HepG2 (cell line): ENCODE results near the gene CPA2. TPM values are rescaled to one million over a fixed set of nuclear protein-coding genes. Genes with fewer than 3 reads are reported as not detected.

Experiments
- ATAC-seq: fragments of 200-7000 bp; cut with Tn5 transposase; 3 replicates; pipeline ENCODE4 v1.9.1; 2020; ENCODE audit warnings: mild to moderate bottlenecking, moderate library complexity
- BruUV-seq: library from RNA; stranded (reverse); fragments of 400-500 nt; replicated peaks from 2 replicates; lab custom pipeline; 2021; lab: Mats Ljungman, UMichigan
- CTCF ChIA-PET: fragments of 300-600 bp; formaldehyde crosslinking; extraction: SDS; loops from one replicate; lab custom pipeline; 2021; ENCODE audit warnings: low total read pairs, inconsistent platforms, low intra/inter-chr PET ratio; lab: Yijun Ruan, JAX
- POLR2A ChIA-PET: fragments of 350-600 bp; sonication (Branson Sonifier 250); formaldehyde crosslinking; loops from one replicate; lab custom pipeline; 2020; ENCODE audit warnings: antibody characterized with exemption, inconsistent platforms; lab: Yijun Ruan, JAX
- DNase-seq: peaks from one replicate; pipeline ENCODE4 v3.0.0-alpha.2; 2015; ENCODE audit warnings: low spot score
- FAIRE-seq: peaks from 3 replicates; lab custom pipeline; 2011; peaks lifted over from hg19 to GRCh38; lab: Jason Lieb, UNC
- H2AFZ ChIP-seq: one replicate; pipeline ENCODE4 v1.6.1; 2011; ENCODE audit warnings: low read length, inconsistent platforms
- H3K27ac ChIP-seq: fragments of 300-600 bp; 3 replicates; pipeline ENCODE4 v1.8.0; 2011; ENCODE audit warnings: mixed run types, mild to moderate bottlenecking, mixed read lengths, low read length, inconsistent platforms; ENCODE audit not compliant: insufficient read depth; ENCODE audit errors: extremely low read length
- H3K27me3 ChIP-seq, 2 experiments: fragments of 200-600 bp in 1 of 2; 2 replicates in 1 of 2; 3 replicates in 1 of 2; pipeline versions ENCODE4 v1.6.0 to v1.8.0; 2011; ENCODE audit warnings: low read length in 2 of 2, mild to moderate bottlenecking in 2 of 2, moderate library complexity in 2 of 2, inconsistent platforms in 1 of 2; ENCODE audit not compliant: insufficient read depth in 2 of 2, control insufficient read depth in 1 of 2
- H3K36me3 ChIP-seq, 2 experiments: fragments of 200-600 bp in 1 of 2; replicated peaks in 1 of 2; 2 replicates in 1 of 2; 3 replicates in 1 of 2; pipeline versions ENCODE4 v1.5.1 to v1.8.0; 2011; ENCODE audit warnings: low read length in 2 of 2, inconsistent platforms in 1 of 2; ENCODE audit not compliant: insufficient read depth in 2 of 2, control insufficient read depth in 1 of 2
- H3K4me1 ChIP-seq: 2 replicates; pipeline ENCODE4 v1.5.1; 2012; ENCODE audit warnings: low read length, inconsistent platforms; ENCODE audit not compliant: insufficient read depth
- H3K4me2 ChIP-seq: 2 replicates; pipeline ENCODE4 v1.6.0; 2011; ENCODE audit warnings: low read depth, low read length, inconsistent platforms
- H3K4me3 ChIP-seq, 3 experiments: fragments of 200-600 bp in 1 of 3; sonication (generic), shearing (Covaris generic) in 1 of 3; replicated peaks in 1 of 3; 2 replicates each; pipeline ENCODE4 v1.5.1; 2011 to 2016; ENCODE audit warnings: low read length in 3 of 3, inconsistent platforms in 2 of 3, low read depth in 2 of 3, mild to moderate bottlenecking in 2 of 3, control low read depth in 1 of 3, mixed read lengths in 1 of 3; ENCODE audit not compliant: insufficient read depth in 1 of 3
- H3K79me2 ChIP-seq: one replicate; pipeline ENCODE4 v1.6.1; 2011; ENCODE audit warnings: low read length, inconsistent platforms; ENCODE audit not compliant: insufficient read depth
- H3K9ac ChIP-seq: 2 replicates; pipeline ENCODE4 v1.6.0; 2011; ENCODE audit warnings: mild to moderate bottlenecking, low read depth, low read length, inconsistent platforms; ENCODE audit not compliant: insufficient read depth
- H3K9me3 ChIP-seq: 2 replicates; pipeline ENCODE4 v1.5.1; 2012; ENCODE audit warnings: mild to moderate bottlenecking, low read length
- H4K20me1 ChIP-seq: 2 replicates; pipeline ENCODE4 v1.6.0; 2011; ENCODE audit warnings: inconsistent platforms, mild to moderate bottlenecking, low read length, moderate library complexity; ENCODE audit not compliant: insufficient read depth
- PAF1 ChIP-seq: IDR thresholded peaks from 2 replicates; pipeline ENCODE4 v1.6.1; 2016; ENCODE audit warnings: missing genetic modification reagents, missing compliant biosample characterization
- PCBP2 ChIP-seq: fragments of 200-400 bp; formaldehyde crosslinking; optimal IDR thresholded peaks from 2 replicates; pipeline ENCODE3; 2018; ENCODE audit warnings: low read length, low read depth; ENCODE audit not compliant: poor library complexity, severe bottlenecking
- SATB2 ChIP-seq: sonication (generic); formaldehyde crosslinking; IDR thresholded peaks from 2 replicates; pipeline ENCODE4 v1.5.0; 2020; ENCODE audit warnings: missing genetic modification reagents
- SOX13 ChIP-seq, 3 experiments: fragments of 450-650 bp in 1 of 3; sonication (generic) in 1 of 3; formaldehyde crosslinking in 1 of 3; IDR thresholded peaks in 2 of 3; conservative IDR thresholded peaks in 1 of 3; 2 replicates each; pipeline versions ENCODE4 v1.5.0 to v1.6.1; 2016 to 2020; ENCODE audit warnings: antibody characterized with exemption in 1 of 3, mild to moderate bottlenecking in 1 of 3, missing compliant biosample characterization in 1 of 3, missing genetic modification reagents in 1 of 3, moderate library complexity in 1 of 3
- ZNF589 ChIP-seq: sonication (generic); formaldehyde crosslinking; conservative IDR thresholded peaks from 2 replicates; pipeline ENCODE4 v1.8.0; 2022; ENCODE audit warnings: mild to moderate bottlenecking, moderate library complexity, missing genetic modification reagents
- ZSCAN29 ChIP-seq: sonication (generic); formaldehyde crosslinking; conservative IDR thresholded peaks from 2 replicates; pipeline ENCODE4 v1.4.0; 2020; ENCODE audit warnings: mild to moderate bottlenecking, missing genetic modification reagents
- WGBS: methylation state at CpG from one replicate; pipeline ENCODE4 v1.1.6; 2017; ENCODE audit warnings: low lambda C conversion rate; 5-methylcytosine and 5-hydroxymethylcytosine counted together
- in situ Hi-C: cut with HindIII; loops from 2 replicates; pipeline ENCODE4 v1.10.0; 2017; ENCODE audit warnings: low pct_unique_long_range_greater_than_20kb; ENCODE audit not compliant: extremely low pct_ligation_motif_present
- intact Hi-C: fragments of 100-400 bp; cut with micrococcal nuclease; formaldehyde crosslinking; loops from one replicate; pipeline ENCODE4 v1.10.0; 2022; ENCODE audit not compliant: unreplicated experiment
- polyA plus RNA-seq, 8 experiments: library from polyadenylated mRNA; depleted of rRNA in 3 of 8; stranded (reverse) in 7 of 8; unstranded in 1 of 8; fragments of >200 nt; fragmentation: Illumina TruSeq in 4 of 8; extraction: Trizol in 4 of 8; gene quantifications; 2 replicates each; pipeline versions ENCODE4 v1.2.1 to v1.2.3, GENCODE V29; 2011 to 2016; ENCODE audit warnings: low read depth in 4 of 8, missing spikeins in 1 of 8, mixed read lengths in 1 of 8; ENCODE audit not compliant: insufficient read depth in 1 of 8
- total RNA-seq, 5 experiments: library from RNA; depleted of rRNA; stranded (reverse); fragments of >200 nt; fragmentation: Illumina TruSeq; extraction: Trizol; gene quantifications; 2 replicates each; pipeline ENCODE4 v1.2.3, GENCODE V29; 2016; ENCODE audit warnings: low read depth in 1 of 5
- TF ChIP-seq, protein P1 (sequence below): IDR thresholded peaks from 2 replicates; pipeline ENCODE4 v1.6.1; 2016; ENCODE audit warnings: mild to moderate bottlenecking
- TF ChIP-seq, protein P2 (sequence below): sonication (generic); formaldehyde crosslinking; IDR thresholded peaks from 2 replicates; pipeline ENCODE4 v1.4.0; 2020; ENCODE audit warnings: missing genetic modification reagents, borderline replicate concordance
- TF ChIP-seq, protein P3 (sequence below): sonication (generic); formaldehyde crosslinking; IDR thresholded peaks from 2 replicates; pipeline ENCODE4 v1.4.0; 2020; ENCODE audit warnings: missing genetic modification reagents
- TF ChIP-seq, protein P4 (sequence below): sonication (generic); formaldehyde crosslinking; IDR thresholded peaks from 2 replicates; pipeline ENCODE4 v1.4.0; 2020; ENCODE audit warnings: missing genetic modification reagents, borderline replicate concordance

Gene CPA2
- total and polyA plus RNA-seq, 2 of the 13 experiments (the other 11 are each of a cell fraction or from before 2014, with no cell fraction given): not detected

DNA sequence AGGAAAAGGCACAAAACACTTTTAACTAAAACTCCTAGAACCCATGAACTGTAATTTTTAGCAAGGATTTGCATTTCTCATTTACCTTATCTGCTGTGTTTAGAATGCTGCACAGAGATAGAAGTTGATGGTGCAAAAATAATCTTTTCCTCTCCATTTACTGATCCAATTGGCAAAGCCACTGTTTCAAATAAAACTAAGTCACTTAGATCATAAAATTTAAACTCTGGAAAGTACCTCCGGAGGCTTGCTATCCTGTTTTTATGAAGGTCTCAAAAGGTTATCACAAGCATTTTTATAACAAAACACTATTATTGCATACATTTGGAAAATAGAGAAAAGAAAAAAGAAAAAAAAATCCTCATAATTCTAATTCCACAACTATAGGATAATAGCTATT, 7.6 kb downstream of the CPA2 start:
- ChIA-PET POLR2A (no interaction called here), CTCF (no interaction called here)

DNA sequence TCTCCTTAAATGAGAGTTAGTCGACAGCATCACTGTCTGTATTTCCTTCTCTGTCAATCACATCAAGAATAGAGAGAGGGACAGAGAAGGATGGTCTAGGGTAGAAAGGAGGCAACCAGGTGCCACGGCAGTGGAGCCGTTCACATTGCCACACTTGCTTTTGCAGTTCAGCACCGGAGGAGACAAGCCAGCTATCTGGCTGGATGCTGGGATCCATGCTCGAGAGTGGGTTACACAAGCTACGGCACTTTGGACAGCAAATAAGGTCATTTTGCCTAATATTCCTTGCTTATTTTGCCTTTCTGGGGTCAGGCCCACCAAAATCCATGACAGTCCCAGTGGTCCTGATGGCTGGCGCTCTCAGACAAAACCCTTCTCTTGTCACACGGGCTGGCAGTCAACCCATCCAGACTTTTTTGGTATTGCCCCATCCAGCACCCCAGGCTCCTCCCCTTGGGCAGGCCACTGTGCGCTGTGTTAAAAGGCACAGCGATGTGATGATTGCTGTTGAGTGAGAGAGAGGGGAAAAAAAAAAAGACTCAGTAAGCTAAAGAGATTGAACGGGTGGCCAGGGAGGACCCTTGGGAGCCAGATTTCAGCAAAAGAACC, 8.4 kb downstream of the CPA2 start:
- CTCF ChIA-PET: no interaction called here
- H2AFZ ChIP-seq: no peak overlapping the region
- WGBS: 38% methylated on average over 11 of the region's 11 CpGs
- ATAC-seq (no peak), FAIRE-seq (no peak), DNase-seq (no peak)
- BruUV-seq: no TSS peak
- H3K27ac ChIP-seq: no peak overlapping the region
- no peak overlapping the region for H3K4me2 ChIP-seq
- H3K4me3 ChIP-seq: no peak overlapping the region
- no peaks in the 10 kb centered on the region for H3K4me1 ChIP-seq
- H3K27me3 ChIP-seq: peaks cover 0 to 16% of the 10 kb centered on the region in 2 experiments; a peak in 1 of 5 replicates
- intact Hi-C loops (loop anchor here (10.0 kb wide), 1 partner anchor 210 kb away; no protein-coding TSS in a partner anchor), in situ Hi-C loops (no loop called here)
- H3K79me2 ChIP-seq: no peaks in the 10 kb centered on the region
- no peak overlapping the region for H3K9ac ChIP-seq
- POLR2A ChIA-PET: no interaction called here
- no peaks in the 10 kb centered on the region for H4K20me1 ChIP-seq
- H3K9me3 ChIP-seq: no peaks in the 10 kb centered on the region
- H3K36me3 ChIP-seq: no peaks in the 10 kb centered on the region
- TF ChIP-seq SOX13 (IDR thresholded peaks at IDR 0.05) (no peak), SOX13 (CRISPR knock-in tag; conservative IDR thresholded peaks at IDR 0.05 in 1 of 2, IDR thresholded peaks at IDR 0.05 in 1 of 2) (no peak), PAF1 (CRISPR knock-in tag) (no peak), ZNF589 (CRISPR knock-in tag) (no peak), PCBP2 (no peak), SATB2 (CRISPR knock-in tag) (no peak), ZSCAN29 (CRISPR knock-in tag) (no peak)
- TF ChIP-seq, protein P1, sequence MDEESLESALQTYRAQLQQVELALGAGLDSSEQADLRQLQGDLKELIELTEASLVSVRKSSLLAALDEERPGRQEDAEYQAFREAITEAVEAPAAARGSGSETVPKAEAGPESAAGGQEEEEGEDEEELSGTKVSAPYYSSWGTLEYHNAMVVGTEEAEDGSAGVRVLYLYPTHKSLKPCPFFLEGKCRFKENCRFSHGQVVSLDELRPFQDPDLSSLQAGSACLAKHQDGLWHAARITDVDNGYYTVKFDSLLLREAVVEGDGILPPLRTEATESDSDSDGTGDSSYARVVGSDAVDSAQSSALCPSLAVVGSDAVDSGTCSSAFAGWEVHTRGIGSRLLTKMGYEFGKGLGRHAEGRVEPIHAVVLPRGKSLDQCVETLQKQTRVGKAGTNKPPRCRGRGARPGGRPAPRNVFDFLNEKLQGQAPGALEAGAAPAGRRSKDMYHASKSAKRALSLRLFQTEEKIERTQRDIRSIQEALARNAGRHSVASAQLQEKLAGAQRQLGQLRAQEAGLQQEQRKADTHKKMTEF (CRISPR knock-in tag): no peak
- TF ChIP-seq, protein P2, sequence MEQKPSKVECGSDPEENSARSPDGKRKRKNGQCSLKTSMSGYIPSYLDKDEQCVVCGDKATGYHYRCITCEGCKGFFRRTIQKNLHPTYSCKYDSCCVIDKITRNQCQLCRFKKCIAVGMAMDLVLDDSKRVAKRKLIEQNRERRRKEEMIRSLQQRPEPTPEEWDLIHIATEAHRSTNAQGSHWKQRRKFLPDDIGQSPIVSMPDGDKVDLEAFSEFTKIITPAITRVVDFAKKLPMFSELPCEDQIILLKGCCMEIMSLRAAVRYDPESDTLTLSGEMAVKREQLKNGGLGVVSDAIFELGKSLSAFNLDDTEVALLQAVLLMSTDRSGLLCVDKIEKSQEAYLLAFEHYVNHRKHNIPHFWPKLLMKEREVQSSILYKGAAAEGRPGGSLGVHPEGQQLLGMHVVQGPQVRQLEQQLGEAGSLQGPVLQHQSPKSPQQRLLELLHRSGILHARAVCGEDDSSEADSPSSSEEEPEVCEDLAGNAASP (CRISPR knock-in tag): no peak
- TF ChIP-seq, protein P3, sequence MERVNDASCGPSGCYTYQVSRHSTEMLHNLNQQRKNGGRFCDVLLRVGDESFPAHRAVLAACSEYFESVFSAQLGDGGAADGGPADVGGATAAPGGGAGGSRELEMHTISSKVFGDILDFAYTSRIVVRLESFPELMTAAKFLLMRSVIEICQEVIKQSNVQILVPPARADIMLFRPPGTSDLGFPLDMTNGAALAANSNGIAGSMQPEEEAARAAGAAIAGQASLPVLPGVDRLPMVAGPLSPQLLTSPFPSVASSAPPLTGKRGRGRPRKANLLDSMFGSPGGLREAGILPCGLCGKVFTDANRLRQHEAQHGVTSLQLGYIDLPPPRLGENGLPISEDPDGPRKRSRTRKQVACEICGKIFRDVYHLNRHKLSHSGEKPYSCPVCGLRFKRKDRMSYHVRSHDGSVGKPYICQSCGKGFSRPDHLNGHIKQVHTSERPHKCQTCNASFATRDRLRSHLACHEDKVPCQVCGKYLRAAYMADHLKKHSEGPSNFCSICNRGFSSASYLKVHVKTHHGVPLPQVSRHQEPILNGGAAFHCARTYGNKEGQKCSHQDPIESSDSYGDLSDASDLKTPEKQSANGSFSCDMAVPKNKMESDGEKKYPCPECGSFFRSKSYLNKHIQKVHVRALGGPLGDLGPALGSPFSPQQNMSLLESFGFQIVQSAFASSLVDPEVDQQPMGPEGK (CRISPR knock-in tag): no peak

More for the DNA sequence above, 7.6 kb downstream of the CPA2 start:
- no peak overlapping the region for H3K4me2 ChIP-seq
- H3K27ac ChIP-seq: no peak overlapping the region
- 83% methylated on average over 1 of the region's 1 CpG for WGBS
- H3K27me3 ChIP-seq: peaks cover 0 to 16% of the 10 kb centered on the region in 2 experiments; a peak in 1 of 5 replicates
- H3K36me3 ChIP-seq: no peaks in the 10 kb centered on the region
- no peaks in the 10 kb centered on the region for H3K4me1 ChIP-seq
- DNase-seq (no peak), FAIRE-seq (no peak), ATAC-seq (no peak)
- intact Hi-C loops: loop anchor here (10.0 kb wide), 1 partner anchor 211 kb away; no protein-coding TSS in a partner anchor
- no peaks in the 10 kb centered on the region for H3K79me2 ChIP-seq
- no peak overlapping the region for H2AFZ ChIP-seq
- BruUV-seq: no TSS peak
- no peak overlapping the region for H3K4me3 ChIP-seq
- TF ChIP-seq, protein P4, sequence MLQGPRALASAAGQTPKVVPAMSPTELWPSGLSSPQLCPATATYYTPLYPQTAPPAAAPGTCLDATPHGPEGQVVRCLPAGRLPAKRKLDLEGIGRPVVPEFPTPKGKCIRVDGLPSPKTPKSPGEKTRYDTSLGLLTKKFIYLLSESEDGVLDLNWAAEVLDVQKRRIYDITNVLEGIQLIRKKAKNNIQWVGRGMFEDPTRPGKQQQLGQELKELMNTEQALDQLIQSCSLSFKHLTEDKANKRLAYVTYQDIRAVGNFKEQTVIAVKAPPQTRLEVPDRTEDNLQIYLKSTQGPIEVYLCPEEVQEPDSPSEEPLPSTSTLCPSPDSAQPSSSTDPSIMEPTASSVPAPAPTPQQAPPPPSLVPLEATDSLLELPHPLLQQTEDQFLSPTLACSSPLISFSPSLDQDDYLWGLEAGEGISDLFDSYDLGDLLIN: no peak
- H4K20me1 ChIP-seq: no peaks in the 10 kb centered on the region
- in situ Hi-C loops: no loop called here
- no peaks in the 10 kb centered on the region for H3K9me3 ChIP-seq
- no peak overlapping the region for H3K9ac ChIP-seq
